ENCODE measurements around the gene PSMD12. TPM values are rescaled to one million over a fixed set of nuclear protein-coding genes. Genes with fewer than 3 reads are reported as not detected.
"Not testable (repeated sequence)": the region's sequence is repeated elsewhere in the genome, so short reads cannot be mapped to it uniquely, and the experiment has no call there.

The PSMD12 gene
- polyA plus RNA-seq, 1 donor from 2014 or later, result 24.1 TPM

- no peak overlapping the region for H3K4me2 ChIP-seq (ENCODE audit: low read length)
- H3K27ac ChIP-seq (ENCODE audit: low read length), result no peak overlapping the region
- no peaks in the 10 kb centered on the region for H3F3A ChIP-seq (ENCODE audit: insufficient read depth, low read length, poor library complexity, severe bottlenecking)
- H3K9me2 ChIP-seq (ENCODE audit: insufficient read depth, low read length), result no peaks in the 10 kb centered on the region
- H3K36me3 ChIP-seq (ENCODE audit: insufficient read depth, low read length), result no peaks in the 10 kb centered on the region
- no peaks in the 10 kb centered on the region for H3K9me3 ChIP-seq (ENCODE audit: low read length)
- no peaks in the 10 kb centered on the region for H3K27me3 ChIP-seq (ENCODE audit: insufficient read depth, low read depth, low read length)
- no peaks in the 10 kb centered on the region for H3K79me2 ChIP-seq (replicated peaks; ENCODE audit: insufficient read depth, low read length)
- H2AFZ ChIP-seq (ENCODE audit: low read depth, low read length), result no peak overlapping the region
- no peaks in the 10 kb centered on the region for H4K20me1 ChIP-seq (ENCODE audit: insufficient read depth)
- no peak overlapping the region for H3K9ac ChIP-seq (ENCODE audit: low read length)
- TF ChIP-seq SMC3 (conservative IDR thresholded peaks at IDR 0.05; ENCODE audit: poor library complexity) (no peak), RAD21 (conservative IDR thresholded peaks at IDR 0.05) (no peak), POLR2AphosphoS5 (IDR thresholded peaks at IDR 0.05) (no peak), MXI1 (conservative IDR thresholded peaks at IDR 0.05; ENCODE audit: poor library complexity, severe bottlenecking) (no peak), CTCF (IDR thresholded peaks at IDR 0.05; ENCODE audit: poor library complexity, severe bottlenecking) (no peak), REST (IDR thresholded peaks at IDR 0.05; ENCODE audit: borderline replicate concordance) (no peak), TAF1 (IDR thresholded peaks at IDR 0.05; ENCODE audit: low read depth) (no peak), EZH2 (IDR thresholded peaks at IDR 0.05; ENCODE audit: borderline replicate concordance, insufficient read depth, low read length, poor library complexity, severe bottlenecking) (no peak), EP300 (conservative IDR thresholded peaks at IDR 0.05; ENCODE audit: poor library complexity, severe bottlenecking) (no peak)
- H3K4me3 ChIP-seq (ENCODE audit: low read length), result no peak overlapping the region
Observed at GRCh38 chr17:67411397-67411796, 45.0 kb upstream of the PSMD12 start.

- H3K79me2 ChIP-seq (replicated peaks; ENCODE audit: insufficient read depth, low read length); H2AFZ ChIP-seq (ENCODE audit: low read depth, low read length); H3K4me2 ChIP-seq (ENCODE audit: low read length); H4K20me1 ChIP-seq (ENCODE audit: insufficient read depth); H3K9me2 ChIP-seq (ENCODE audit: insufficient read depth, low read length); H3K27me3 ChIP-seq (ENCODE audit: insufficient read depth, low read depth, low read length); H3K4me3 ChIP-seq (ENCODE audit: low read length); H3K9me3 ChIP-seq (ENCODE audit: low read length); H3F3A ChIP-seq (ENCODE audit: insufficient read depth, low read length, poor library complexity, severe bottlenecking); H3K27ac ChIP-seq (ENCODE audit: low read length); H3K9ac ChIP-seq (ENCODE audit: low read length); H3K36me3 ChIP-seq (ENCODE audit: insufficient read depth, low read length): not testable (repeated sequence)
Observed at GRCh38 chr17:67408455-67408830, 42.1 kb upstream of the PSMD12 start.

GRCh38 chr17:67403483-67403882 is 37.1 kb upstream of the PSMD12 start:
- Histone ChIP-seq H3K36me3 (ENCODE audit: insufficient read depth, low read length) (no peaks in the 10 kb centered on the region), H2AFZ (ENCODE audit: low read depth, low read length) (no peak overlapping the region), H3F3A (ENCODE audit: insufficient read depth, low read length, poor library complexity, severe bottlenecking) (no peaks in the 10 kb centered on the region), H3K27me3 (ENCODE audit: insufficient read depth, low read depth, low read length) (no peaks in the 10 kb centered on the region), H3K27ac (ENCODE audit: low read length) (no peak overlapping the region), H3K9ac (ENCODE audit: low read length) (no peak overlapping the region), H3K79me2 (replicated peaks; ENCODE audit: insufficient read depth, low read length) (peaks cover 3% of the 10 kb centered on the region), H3K4me2 (ENCODE audit: low read length) (no peak overlapping the region), H3K4me3 (ENCODE audit: low read length) (no peak overlapping the region), H3K9me3 (ENCODE audit: low read length) (no peaks in the 10 kb centered on the region), H3K9me2 (ENCODE audit: insufficient read depth, low read length) (no peaks in the 10 kb centered on the region), H4K20me1 (ENCODE audit: insufficient read depth) (no peaks in the 10 kb centered on the region)
- TF ChIP-seq TAF1 (IDR thresholded peaks at IDR 0.05; ENCODE audit: low read depth) (no peak), RAD21 (conservative IDR thresholded peaks at IDR 0.05) (no peak), SMC3 (conservative IDR thresholded peaks at IDR 0.05; ENCODE audit: poor library complexity) (no peak), EZH2 (IDR thresholded peaks at IDR 0.05; ENCODE audit: borderline replicate concordance, insufficient read depth, low read length, poor library complexity, severe bottlenecking) (no peak)

All from neural cell (in vitro differentiated cells).